NK-92 (cell line): ENCODE results near the gene SLC10A7.

ENCODE experiments used
- DNase-seq: peaks from one replicate; lab custom pipeline; 2025; ENCODE audit not compliant: unreplicated experiment; lab: John Stamatoyannopoulos, UW

SLC10A7 gene, protein sequence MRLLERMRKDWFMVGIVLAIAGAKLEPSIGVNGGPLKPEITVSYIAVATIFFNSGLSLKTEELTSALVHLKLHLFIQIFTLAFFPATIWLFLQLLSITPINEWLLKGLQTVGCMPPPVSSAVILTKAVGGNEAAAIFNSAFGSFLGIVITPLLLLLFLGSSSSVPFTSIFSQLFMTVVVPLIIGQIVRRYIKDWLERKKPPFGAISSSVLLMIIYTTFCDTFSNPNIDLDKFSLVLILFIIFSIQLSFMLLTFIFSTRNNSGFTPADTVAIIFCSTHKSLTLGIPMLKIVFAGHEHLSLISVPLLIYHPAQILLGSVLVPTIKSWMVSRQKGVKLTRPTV

DNA sequence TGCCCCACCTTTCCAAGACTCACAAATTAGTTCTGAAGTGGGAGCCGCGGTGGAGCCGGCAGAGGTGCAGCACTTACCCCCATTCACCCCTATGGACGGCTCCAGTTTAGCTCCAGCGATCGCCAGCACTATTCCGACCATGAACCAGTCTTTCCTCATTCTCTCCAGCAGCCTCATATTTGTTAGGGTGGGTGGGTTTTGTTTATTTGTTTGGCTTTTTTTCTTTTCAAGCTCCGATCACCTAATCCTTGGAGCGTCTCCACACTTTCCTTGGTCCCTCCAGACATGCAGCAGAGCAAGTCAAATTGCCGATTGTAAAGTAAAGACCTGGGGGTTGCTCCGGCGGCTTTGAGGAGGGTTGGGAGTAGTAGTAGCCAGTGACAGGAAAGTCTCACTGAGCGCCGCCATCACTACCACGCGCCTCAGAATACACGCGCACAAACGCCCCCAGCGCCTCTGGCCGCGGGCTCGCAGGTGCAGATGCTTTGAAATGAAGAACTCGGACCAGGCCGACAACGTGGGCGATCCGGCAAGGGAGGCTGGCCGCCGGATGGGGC is at the start of gene SLC10A7:
Gene SLC10A7, minus strand, starts transcription at position 400 of the 557 bp plus-strand sequence. Its CDS starts 223 bp downstream, at position 177.
- DNase-seq = no peak

DNA sequence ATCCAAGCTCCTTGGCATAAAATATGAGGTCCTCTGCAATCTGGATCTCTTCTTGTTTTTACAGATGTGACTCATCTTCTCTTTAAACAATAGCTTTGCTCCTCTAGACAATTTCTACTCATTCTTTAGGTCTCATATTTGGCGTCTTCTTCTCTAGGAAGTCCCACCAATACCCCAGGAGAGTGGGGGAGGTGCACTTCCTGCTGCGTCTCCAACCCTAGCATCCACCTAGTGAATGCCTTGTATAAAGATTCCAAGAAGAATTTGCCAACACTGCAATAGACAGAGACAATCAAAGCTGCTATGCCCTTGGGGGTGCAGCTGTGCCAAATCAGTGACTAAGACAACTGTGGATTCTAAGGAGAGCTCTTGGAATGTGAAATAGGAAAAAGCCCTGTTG is 45.7 kb upstream of the SLC10A7 start:
- no peak for DNase-seq

DNA sequence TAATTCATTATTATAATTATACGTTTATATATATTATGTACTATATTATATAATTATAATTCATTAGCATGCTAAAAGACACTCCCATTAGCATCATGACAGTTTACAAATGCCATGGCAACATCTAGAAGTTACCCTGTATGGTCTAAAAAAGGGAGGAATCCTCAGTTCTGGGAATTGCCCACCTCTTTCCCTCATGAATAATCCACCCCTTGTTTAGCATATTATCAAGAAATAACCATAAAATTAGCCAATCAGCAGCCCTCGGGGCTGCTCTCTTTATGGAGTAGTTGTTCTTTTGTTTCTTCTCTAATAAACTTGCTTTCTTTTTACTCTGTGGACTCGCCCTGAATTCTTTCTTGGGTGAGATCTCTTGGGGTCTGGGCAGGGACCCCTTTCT is 42.8 kb upstream of the SLC10A7 start:
- DNase-seq = no peak

DNA sequence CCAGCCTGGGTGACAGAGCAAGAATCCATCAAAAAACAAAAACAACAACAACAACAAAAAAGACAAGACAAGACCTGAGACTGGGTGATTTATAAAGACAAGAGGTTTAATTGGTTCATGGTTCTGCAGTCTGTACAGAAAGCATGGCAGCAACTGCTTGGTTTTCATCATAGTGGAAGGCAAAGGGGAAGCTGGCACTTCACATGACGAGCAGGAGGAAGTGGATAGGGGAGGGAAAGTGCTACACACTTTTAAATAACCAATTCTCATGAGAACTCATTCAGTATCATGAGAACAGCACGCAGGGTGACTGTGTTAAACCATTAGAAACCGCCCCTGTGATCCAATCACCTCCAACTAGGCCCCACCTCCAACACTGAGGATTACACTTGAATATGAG is 28.4 kb upstream of the SLC10A7 start:
- no peak for DNase-seq

DNA sequence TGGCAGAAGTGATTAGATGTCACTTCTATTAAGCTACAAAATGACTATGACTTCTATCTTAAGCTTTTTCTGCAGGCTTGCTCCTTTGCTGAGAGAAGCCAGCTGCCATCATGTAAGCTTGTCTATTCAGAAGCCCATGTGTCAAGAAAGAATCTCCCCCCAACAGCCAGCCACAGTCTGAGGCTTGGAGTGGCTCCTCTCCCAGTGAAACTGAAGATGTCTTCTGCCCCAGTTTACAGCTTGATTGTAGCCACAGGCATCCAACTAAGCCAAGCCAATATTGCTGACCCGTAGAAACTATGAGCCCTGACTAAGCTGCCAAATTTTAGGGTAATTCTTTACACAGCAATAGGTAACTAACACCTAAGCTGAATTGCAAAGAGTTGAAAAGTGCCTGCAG is 26.7 kb upstream of the SLC10A7 start:
- no peak for DNase-seq

DNA sequence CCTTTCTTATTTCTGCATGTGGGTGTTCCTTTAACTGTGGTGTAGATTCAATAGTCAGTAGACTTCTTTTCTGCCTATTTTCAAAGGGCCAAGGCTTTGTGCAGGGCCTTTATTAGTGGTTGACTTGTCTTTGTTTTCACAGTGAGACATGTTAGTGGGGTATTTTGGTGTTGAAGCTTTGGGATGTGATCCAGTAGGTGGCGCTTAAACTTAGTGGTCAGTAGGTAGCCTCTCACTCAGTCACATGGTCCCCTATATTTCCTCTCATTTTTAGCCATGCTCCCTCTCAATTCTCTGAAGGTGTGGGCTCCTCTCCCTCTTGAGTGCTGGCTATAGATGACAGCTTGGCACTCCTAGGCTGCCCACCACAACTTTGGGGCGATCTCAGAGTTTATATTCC is 23.4 kb upstream of the SLC10A7 start:
- no peak for DNase-seq

DNA sequence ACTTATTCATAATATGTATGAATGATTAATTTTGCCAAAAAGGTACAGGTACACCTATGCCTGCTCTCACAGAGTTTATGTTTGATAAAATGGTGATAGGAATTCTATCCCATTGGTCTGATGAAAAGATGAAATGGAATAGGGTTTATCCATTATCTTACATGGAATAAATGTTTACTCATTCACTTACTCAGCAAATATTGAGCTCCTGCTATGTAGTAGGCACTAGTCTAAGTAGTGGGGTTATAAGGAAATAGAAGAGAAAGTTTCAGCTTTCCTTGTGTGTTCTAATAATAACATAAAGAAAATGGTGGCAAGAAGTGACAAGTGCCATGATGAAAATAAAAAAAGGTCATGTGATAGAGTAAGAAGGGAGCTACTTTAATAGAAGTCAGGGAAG is 12.4 kb upstream of the SLC10A7 start:
- DNase-seq = no peak

DNA sequence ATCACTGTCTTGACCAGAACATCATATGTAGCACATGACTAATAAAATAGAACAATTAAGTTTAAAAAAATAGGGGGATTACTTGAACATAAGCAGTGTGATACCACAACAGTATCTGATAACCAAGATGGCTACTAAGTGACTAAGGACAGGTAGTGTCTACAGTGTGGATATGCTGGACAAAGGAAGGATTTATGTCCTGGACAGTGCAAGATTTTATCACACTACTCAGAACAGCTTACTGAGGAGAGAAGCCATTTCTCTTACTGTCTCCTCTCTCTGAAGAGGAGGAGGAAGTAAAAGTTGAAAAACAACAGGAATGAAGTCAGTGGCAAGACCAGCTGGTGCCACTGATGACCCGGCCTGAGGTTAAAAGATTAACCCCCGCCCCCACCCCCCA is 4.0 kb upstream of the SLC10A7 start:
- no peak for DNase-seq

DNA sequence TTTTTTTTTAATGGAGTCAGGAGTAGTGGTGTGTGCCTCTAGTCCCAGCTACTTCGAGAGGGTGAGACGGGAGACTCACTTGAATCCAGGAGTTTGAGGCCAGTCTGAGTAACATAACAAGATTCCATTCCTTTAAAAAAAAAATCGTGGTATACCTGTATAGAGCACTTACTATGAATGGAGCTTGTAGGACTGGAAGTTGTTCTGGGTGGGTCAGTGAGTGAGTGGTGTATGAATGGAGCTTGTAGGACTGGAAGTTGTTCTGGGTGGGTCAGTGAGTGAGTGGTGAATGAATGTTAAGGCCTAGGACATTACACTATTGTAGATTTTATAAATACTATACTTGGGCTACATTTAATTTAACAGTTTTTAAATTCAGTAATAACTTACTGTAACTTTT is 2.9 kb upstream of the SLC10A7 start:
- DNase-seq = no peak

DNA sequence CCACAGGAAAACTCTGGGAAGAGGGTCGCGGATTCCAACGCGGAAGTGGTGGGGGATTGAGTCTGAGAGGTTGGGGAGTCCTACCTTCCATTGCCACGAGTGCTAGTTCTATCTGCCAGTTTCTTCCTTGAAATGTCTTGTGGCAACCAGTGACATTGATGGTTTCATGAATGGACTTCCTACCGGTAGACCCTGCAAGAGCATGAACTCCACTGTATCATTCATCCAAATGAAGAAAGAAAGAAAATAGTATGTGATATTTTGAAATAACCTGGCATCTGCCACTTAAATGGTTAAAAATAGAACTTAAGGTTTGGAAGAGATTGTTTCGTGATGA is 1.1 kb upstream of the SLC10A7 start:
- DNase-seq = no peak

DNA sequence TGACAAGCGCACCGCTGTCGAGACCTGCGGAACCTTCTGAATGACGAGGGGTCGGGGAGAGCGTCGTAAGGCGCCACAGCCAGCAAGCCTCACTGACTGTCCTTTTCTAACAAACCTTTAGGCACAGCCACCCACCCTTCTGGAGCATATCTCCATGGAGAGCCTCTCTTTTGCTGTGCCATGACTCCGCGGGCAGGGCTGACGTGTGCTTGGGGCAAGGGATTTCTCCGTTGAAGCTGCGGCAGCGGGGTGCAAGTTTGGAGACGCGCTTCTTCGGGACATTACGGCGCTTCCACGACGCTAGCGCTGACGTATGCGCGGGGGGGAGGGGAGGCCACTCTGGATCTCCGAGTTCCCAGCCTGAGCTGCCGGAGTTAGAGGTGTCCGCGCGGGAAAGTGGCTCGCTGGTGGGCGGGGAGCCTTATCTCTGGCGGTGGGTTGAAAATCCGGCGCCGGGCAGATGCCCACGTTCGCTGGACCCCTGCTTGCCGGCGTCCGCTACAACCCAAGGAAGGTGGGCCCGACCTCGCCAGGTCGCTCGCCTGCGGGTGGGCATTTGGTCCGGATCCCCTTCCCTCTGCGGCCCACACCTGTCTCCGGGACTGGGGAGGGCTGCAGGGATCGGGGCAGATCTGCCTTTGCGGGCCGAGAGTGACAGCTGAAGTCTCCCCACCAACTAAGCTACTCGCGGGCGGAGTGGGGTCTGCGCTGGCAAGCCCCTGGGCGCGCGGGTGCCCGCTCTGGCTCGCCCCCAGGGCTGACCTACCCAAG is 543 bp upstream of the SLC10A7 start:
- DNase-seq = no peak

DNA sequence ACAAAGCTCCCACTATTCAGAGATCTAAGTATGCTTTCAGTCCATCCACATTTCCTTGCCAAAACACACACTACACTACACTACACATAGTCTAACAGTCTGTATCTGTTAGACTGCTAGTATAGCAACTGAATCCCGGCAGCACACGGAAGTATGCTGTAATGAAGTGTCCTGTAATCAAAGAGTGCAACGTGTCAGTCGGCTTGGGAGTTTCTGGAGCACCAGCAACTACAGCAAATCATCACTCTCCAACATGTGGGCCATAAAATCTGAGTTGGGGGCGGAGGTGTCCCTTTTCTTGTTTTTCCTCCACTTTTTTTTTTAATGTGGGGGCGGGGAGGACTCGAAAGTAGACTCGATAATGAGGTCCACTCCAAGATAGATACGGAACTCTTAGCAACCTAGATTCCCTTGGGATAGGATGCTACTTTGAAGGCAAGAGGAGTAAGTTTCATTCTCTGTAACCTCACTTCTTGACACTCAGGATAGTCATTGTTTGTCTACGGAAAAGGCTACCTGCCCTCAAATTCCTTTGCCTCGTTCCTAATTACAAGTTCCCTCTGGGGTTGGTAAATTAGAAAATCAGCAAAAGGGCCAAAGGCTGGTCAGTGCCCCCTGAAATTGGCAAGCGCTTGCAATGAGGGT is 722 bp downstream of the SLC10A7 start:
- no peak for DNase-seq

DNA sequence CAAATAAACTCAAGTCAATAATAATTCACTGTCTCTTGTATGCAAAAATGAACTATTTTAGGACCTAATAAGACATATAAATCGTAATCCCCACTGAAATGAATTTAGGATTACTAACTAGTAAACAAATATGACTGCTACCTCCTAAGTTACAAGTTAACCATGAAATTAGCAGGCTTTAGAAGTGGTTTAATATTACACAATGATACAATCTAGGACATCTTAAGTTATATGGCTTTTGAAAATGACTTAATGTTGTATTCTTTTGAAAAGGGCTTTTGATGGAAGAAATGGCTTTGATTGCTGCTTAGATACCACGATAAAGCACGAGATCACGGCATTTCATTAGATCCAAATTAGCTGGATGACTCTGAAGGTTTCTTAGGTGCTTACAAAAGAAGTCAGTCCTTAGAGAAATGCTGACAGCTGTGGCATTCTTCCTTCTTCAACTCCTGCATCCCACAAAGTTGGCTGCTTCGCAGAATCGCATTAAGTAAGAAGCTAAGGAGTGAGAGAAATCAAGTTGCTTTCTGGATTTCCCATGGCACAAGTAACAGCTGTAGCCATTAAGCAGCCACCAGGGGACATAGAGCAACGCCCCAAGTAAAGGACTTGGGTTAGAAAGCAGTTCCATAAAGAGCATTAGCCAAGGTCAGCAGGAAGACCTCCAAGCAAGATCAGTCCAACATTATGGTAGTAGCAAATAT is 6.9 kb downstream of the SLC10A7 start:
- DNase-seq = no peak

DNA sequence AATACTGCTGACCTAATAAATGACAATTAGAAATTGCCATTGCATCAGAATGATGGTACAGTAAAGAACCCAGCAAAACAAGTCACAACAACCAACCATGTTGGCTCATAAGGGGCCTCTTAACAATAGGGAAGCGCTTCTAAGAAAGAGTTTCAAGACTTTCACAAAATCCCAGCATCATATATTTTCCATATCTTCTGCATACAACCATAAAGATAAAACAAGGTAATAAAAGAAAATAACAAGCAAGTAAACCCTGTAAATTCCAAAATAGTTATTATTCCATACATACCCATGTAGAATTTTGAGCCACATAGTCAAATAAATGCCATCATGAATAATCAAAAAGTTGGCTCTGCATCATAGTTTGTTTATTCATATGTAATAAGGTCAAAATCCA is 8.2 kb downstream of the SLC10A7 start:
- DNase-seq = no peak

DNA sequence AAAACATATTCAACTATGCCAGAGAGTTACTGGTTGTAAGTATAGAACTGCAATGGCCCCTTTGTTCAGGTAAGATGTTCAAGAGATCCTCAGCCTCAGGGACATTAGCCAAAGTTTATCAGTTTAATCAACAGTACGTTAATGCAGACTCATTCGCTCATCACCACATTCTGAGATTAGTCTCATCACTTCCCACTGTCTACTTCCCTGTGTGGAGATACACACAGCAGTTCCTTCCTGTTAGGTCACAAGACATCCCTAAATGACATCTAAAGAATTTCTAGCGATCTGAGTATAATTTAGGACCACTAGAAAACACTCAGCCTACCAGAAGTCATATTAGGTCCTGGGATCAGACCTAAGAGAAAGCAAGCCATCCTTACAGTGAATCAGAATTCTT is 10.4 kb downstream of the SLC10A7 start:
- DNase-seq = no peak

DNA sequence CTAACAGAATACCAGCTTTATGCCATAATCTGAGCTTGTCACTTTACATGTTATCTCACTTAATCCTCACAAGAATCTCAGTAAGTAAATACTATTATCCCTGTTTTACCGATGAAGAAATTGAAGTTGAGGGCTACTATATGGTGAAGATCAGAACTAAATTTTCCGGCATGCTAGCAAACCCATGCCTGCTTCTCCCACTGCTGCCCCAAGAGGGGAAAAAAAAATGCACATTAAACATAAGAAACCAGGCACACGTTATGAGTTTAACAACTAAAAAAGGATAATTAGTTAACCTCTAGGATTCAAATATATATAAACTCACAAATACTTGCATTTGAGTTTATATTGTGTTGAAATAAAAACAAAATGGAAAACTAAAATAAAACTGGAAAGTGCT is 10.8 kb downstream of the SLC10A7 start:
- no peak for DNase-seq

DNA sequence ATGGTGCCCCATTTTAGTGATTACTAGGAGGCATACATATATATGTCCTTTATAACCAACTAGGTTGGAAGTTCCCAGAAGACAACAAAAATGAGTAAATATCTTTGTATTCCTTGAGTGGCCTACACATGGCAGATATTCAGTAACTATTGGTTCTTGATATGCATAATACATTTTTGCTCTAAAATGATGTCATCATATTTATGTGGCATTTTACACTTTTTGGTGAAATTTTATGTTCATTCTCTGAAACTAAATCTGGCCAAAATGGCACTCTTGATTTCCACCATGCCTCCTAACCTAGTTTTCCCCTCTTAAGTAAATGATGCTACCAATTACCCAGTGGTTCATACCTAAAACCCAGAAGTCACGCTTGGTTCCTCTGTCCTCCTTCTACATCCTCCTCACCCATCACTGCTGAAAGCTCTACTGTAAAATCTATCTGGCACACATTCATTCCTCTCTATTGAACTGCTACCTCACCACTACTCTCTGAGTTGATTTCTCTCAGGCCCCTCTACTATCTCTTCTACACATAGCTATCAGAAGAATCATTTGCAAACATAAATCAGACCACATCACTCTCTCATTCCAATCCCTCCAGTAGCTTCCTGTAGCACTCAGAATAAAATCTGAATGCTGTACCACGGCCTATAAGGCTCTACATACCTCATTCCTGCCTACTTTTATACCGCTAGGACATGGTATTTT is 13.4 kb downstream of the SLC10A7 start:
- DNase-seq = no peak

DNA sequence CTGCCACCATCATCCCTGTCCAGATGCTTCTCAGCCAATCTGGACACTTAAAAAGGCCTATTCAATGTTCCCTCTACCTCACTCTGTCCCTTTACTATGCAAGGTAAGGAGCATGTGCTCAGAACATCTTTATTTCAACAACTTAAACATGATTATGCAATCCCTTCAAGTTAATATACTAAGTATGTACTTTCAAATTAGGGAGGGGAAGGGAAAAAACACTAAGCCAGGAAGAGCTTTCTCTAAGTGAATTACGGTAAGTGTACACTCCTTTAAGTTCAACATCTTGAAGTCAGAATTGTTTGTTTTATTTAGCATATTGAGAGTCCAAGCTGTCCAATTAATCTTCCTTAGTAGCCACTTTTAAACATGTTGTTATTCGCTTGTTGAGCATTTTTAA is 14.1 kb downstream of the SLC10A7 start:
- no peak for DNase-seq

DNA sequence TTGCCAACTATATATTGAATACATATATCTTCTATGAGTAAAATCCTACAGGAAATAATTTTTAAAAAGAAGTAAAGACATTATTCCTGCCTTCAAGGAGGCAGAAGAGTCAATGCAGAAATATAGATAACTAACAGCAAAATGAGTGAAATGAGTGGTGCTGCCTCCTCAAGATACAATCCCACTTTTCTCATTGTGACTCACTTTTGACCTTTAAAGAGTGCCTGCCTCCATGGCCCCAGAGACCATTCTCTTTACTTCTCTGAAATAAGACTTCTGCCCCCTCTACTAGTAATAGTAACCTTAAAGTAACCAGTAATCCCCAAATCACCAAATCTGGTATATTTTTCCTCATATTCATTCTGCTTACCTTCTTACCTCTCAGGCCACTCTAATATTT is 15.5 kb downstream of the SLC10A7 start:
- DNase-seq = no peak

DNA sequence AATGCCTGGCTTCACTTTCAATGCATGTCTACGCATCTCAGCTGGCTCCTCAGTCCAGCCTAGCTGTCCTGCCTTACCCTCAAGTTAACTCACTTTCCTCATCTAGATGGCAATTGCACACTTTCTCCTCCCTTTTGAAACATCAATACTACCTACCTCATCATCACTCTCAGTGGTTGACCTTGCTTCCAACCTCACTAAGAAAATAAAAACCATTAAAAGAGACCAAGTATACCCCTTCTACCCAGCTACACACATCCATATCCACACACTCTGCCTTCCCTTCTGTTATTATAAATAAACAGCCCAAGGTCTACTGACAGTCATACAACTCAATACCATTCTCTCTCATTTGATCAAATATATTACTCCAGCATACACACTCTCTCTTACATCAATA is 21.5 kb downstream of the SLC10A7 start:
- DNase-seq = no peak

DNA sequence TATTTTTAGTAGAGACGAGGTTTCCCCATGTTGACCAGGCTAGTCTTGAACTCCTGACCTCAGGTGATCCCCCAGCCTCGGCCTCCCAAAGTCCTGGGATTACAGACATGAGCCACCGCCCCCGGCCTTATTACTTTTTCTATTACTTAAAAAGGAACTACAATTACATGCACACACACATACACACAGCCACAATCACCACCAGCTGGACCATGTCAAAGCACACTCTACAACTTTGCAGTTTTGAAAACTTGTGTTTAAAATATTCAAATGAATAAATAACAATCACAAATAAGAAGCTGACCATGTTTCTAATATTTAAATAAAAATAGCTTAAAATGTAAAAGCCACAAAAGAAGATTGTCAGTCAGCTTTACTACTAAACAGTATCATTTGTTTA is 23.4 kb downstream of the SLC10A7 start:
- no peak for DNase-seq
